MM.1S (cell line): ENCODE results near the gene KIF21B.
"Not testable (repeated sequence)": the region's sequence is repeated elsewhere in the genome, so short reads cannot be mapped to it uniquely, and the experiment has no call there.

Experiments used
- DNase-seq: peaks from one replicate; pipeline ENCODE4 v3.0.0-alpha.2; 2015
- H2AFZ ChIP-seq: fragments of 300-600 bp; sonication (generic); 2 replicates; pipeline ENCODE4 v1.6.0; 2016; ENCODE audit warnings: antibody characterized with exemption, low read length
- H3F3A ChIP-seq: fragments of 300-600 bp; sonication (generic); 2 replicates; pipeline ENCODE4 v1.6.1; 2016; ENCODE audit warnings: mild to moderate bottlenecking, antibody characterized with exemption, low read length, moderate library complexity, mixed read lengths; ENCODE audit not compliant: insufficient read depth
- H3K27ac ChIP-seq: fragments of 300-600 bp; sonication (generic); 2 replicates; pipeline ENCODE4 v1.5.1; 2016; ENCODE audit warnings: mild to moderate bottlenecking, low read length
- H3K27me3 ChIP-seq: fragments of 300-600 bp; sonication (generic); replicated peaks from 2 replicates; pipeline ENCODE4 v1.6.0; 2016; ENCODE audit warnings: low read length; ENCODE audit not compliant: insufficient read depth
- H3K36me3 ChIP-seq: fragments of 300-600 bp; sonication (generic); replicated peaks from 2 replicates; pipeline ENCODE4 v1.6.1; 2016; ENCODE audit warnings: mild to moderate bottlenecking, low read length, mixed read lengths; ENCODE audit not compliant: insufficient read depth
- H3K4me1 ChIP-seq: fragments of 300-600 bp; sonication (generic); 2 replicates; pipeline ENCODE4 v1.6.1; 2016; ENCODE audit warnings: low read length, mixed read lengths
- H3K4me2 ChIP-seq: fragments of 300-600 bp; sonication (generic); 2 replicates; pipeline ENCODE4 v1.6.0; 2016; ENCODE audit warnings: low read depth, low read length
- H3K4me3 ChIP-seq: fragments of 300-600 bp; sonication (generic); 2 replicates; pipeline ENCODE4 v1.5.1; 2016; ENCODE audit warnings: low read length, mixed read lengths
- H3K79me2 ChIP-seq: fragments of 300-600 bp; sonication (generic); 2 replicates; pipeline ENCODE4 v1.6.1; 2016; ENCODE audit warnings: mixed run types, low read length, mixed read lengths
- H3K9ac ChIP-seq: fragments of 300-600 bp; sonication (generic); 2 replicates; pipeline ENCODE4 v1.6.1; 2016; ENCODE audit warnings: low read length, mixed read lengths
- H3K9me2 ChIP-seq: fragments of 300-600 bp; sonication (generic); replicated peaks from 2 replicates; pipeline ENCODE4 v1.6.1; 2016; ENCODE audit warnings: mild to moderate bottlenecking, low read length, mixed read lengths; ENCODE audit not compliant: insufficient read depth
- H3K9me3 ChIP-seq: fragments of 300-600 bp; sonication (generic); replicated peaks from 2 replicates; pipeline ENCODE4 v1.6.1; 2016; ENCODE audit warnings: mild to moderate bottlenecking, low read length, mixed read lengths; ENCODE audit not compliant: insufficient read depth
- H4K20me1 ChIP-seq: fragments of 300-600 bp; sonication (generic); 2 replicates; pipeline ENCODE4 v1.6.1; 2016; ENCODE audit warnings: mild to moderate bottlenecking, low read length, moderate library complexity, mixed read lengths; ENCODE audit not compliant: insufficient read depth
- EZH2 ChIP-seq: fragments of 300-600 bp; sonication (generic); optimal IDR thresholded peaks from 2 replicates; pipeline ENCODE3; 2017; ENCODE audit warnings: low read depth, mild to moderate bottlenecking, antibody characterized with exemption, low read length, mixed read lengths
- EZH2phosphoT487 ChIP-seq: fragments of 300-600 bp; sonication (generic); IDR thresholded peaks from 2 replicates; pipeline ENCODE4 v1.6.1; 2018; ENCODE audit warnings: antibody characterized with exemption, low read length
- TF ChIP-seq, protein P1 (sequence below): fragments of 300-600 bp; sonication (generic); IDR thresholded peaks from 2 replicates; pipeline ENCODE4 v1.5.1; 2016; ENCODE audit warnings: antibody characterized with exemption, low read length, mixed read lengths

Gene KIF21B

DNA sequence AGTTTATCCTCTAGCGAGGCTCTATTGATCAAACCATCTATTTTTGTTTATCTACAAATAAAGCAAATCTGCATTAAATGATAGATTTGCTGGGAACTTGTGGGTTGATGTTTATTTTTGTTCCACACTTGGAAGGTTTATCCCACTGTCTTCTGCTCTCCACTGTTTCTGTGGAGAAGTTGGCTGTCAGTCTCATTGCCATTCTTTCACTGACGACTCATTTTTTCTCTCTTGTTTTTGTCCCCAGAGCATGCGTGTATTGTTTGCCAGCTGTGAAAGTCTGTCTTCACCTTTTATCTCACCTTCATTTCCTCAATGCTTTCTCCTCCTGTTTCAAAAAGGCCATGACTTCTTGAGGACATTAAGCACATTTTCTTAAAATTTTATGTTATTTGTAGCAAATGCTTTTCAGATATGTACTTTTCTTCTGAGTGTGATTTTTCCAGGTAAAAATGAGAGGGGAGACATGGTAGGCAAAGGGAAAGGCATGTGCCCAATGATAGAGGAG is 76.4 kb downstream of the KIF21B start:
- no peaks in the 10 kb centered on the region for H3K9me3 ChIP-seq
- TF ChIP-seq, protein P1, sequence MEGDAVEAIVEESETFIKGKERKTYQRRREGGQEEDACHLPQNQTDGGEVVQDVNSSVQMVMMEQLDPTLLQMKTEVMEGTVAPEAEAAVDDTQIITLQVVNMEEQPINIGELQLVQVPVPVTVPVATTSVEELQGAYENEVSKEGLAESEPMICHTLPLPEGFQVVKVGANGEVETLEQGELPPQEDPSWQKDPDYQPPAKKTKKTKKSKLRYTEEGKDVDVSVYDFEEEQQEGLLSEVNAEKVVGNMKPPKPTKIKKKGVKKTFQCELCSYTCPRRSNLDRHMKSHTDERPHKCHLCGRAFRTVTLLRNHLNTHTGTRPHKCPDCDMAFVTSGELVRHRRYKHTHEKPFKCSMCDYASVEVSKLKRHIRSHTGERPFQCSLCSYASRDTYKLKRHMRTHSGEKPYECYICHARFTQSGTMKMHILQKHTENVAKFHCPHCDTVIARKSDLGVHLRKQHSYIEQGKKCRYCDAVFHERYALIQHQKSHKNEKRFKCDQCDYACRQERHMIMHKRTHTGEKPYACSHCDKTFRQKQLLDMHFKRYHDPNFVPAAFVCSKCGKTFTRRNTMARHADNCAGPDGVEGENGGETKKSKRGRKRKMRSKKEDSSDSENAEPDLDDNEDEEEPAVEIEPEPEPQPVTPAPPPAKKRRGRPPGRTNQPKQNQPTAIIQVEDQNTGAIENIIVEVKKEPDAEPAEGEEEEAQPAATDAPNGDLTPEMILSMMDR, result no peak
- no peak for TF ChIP-seq EZH2
- H3K27ac ChIP-seq, result no peak overlapping the region
- H2AFZ ChIP-seq, result no peak overlapping the region
- no peak overlapping the region for H3K9ac ChIP-seq
- no peak overlapping the region for H3K4me3 ChIP-seq
- H3K36me3 ChIP-seq, result no peaks in the 10 kb centered on the region
- H3K4me1 ChIP-seq, result no peaks in the 10 kb centered on the region
- no peaks in the 10 kb centered on the region for H3K79me2 ChIP-seq
- H3K4me2 ChIP-seq, result no peak overlapping the region
- no peaks in the 10 kb centered on the region for H4K20me1 ChIP-seq
- H3K27me3 ChIP-seq, result no peaks in the 10 kb centered on the region
- no peaks in the 10 kb centered on the region for H3K9me2 ChIP-seq
- no peak for DNase-seq
- no peaks in the 10 kb centered on the region for H3F3A ChIP-seq

GRCh38 chr1:200945111-200945510 is 78.4 kb downstream of the KIF21B start:
- Histone ChIP-seq H3K4me1 (no peaks in the 10 kb centered on the region), H3K9me2 (no peaks in the 10 kb centered on the region), H3K79me2 (no peaks in the 10 kb centered on the region), H3K9me3 (no peaks in the 10 kb centered on the region), H3K27ac (no peak overlapping the region), H3K27me3 (no peaks in the 10 kb centered on the region), H3K9ac (no peak overlapping the region), H3F3A (no peaks in the 10 kb centered on the region), H3K36me3 (no peaks in the 10 kb centered on the region), H2AFZ (no peak overlapping the region), H4K20me1 (no peaks in the 10 kb centered on the region), H3K4me3 (no peak overlapping the region), H3K4me2 (no peak overlapping the region)
- TF ChIP-seq EZH2phosphoT487, result no peak
- TF ChIP-seq, protein P1, result no peak
- no peak for TF ChIP-seq EZH2
- no peak for DNase-seq

GRCh38 chr1:200938955-200939354 is 84.6 kb downstream of the KIF21B start:
- no peak overlapping the region for H3K27ac ChIP-seq
- no peak for TF ChIP-seq EZH2phosphoT487
- TF ChIP-seq, protein P1, result no peak
- no peak for TF ChIP-seq EZH2
- no peak for DNase-seq

DNA sequence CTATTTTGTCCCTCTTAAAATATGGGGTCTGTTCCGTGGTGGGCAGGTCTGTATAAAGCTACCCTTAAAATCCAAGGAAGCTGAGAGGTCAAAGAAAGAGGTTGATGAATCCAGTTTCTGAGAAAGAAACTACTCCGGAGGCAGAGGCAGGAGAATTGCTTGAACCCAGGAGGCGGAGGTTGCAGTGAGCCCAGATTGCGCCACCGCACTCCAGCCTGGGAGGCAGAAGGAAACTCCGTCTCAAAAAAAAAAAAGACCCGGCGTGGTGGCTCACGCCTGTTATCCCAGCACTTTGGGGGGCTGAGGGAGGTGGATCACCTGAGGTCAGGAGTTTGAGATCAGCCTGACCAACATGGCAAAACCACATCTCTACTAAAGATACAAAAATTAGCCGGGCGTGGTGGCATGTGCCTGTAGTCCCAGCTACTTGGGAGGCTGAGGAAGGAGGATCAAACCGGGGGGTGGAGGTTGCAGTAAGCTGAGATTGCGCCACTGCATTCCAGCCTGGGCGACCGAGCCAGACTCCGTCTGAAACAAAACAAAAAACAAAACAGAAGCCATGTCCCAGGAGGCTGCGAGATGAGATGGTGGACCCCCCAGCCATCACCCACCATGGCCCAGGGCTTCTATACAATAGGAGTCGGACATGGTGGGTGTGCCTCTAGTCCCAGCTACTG is 88.1 kb downstream of the KIF21B start:
- not testable (repeated sequence) for DNase-seq, H3F3A ChIP-seq, H3K27me3 ChIP-seq

More at GRCh38 chr1:200938955-200939354, 84.6 kb downstream of the KIF21B start:
- Histone ChIP-seq H3K4me1 (no peaks in the 10 kb centered on the region), H3F3A (no peaks in the 10 kb centered on the region), H3K9me3 (no peaks in the 10 kb centered on the region), H3K9me2 (no peaks in the 10 kb centered on the region), H4K20me1 (no peaks in the 10 kb centered on the region), H3K36me3 (no peaks in the 10 kb centered on the region), H3K4me3 (no peak overlapping the region), H3K9ac (no peak overlapping the region), H2AFZ (no peak overlapping the region), H3K79me2 (no peaks in the 10 kb centered on the region), H3K27me3 (no peaks in the 10 kb centered on the region), H3K4me2 (no peak overlapping the region)

More for the DNA sequence above, 88.1 kb downstream of the KIF21B start:
- not testable (repeated sequence) for H3K36me3 ChIP-seq, H3K4me2 ChIP-seq, H3K9me3 ChIP-seq, H3K4me1 ChIP-seq, H3K9ac ChIP-seq, H2AFZ ChIP-seq, H3K27ac ChIP-seq, H3K9me2 ChIP-seq, H3K79me2 ChIP-seq, H4K20me1 ChIP-seq, H3K4me3 ChIP-seq
